Ovary (tissue), 9 donors: ENCODE measurements around the gene CTDSPL. TPM values are rescaled to one million over a fixed set of nuclear protein-coding genes. Genes with fewer than 3 reads are reported as not detected.
A peak's percentile ranks its signal among the peaks of the same experiment; 100 is the strongest.

Source experiments
- DNase-seq, 5 donors: peaks; one replicate each; pipeline ENCODE4 v3.0.0-alpha.2; 2019 to 2020
- H3K27ac ChIP-seq, 2 donors: fragments of 200-600 bp; one replicate each; pipeline versions ENCODE4 v1.5.1 to v1.8.0; 2019 to 2022
- H3K27me3 ChIP-seq: fragments of 200-600 bp; one replicate; pipeline ENCODE4 v1.8.0; 2022
- H3K36me3 ChIP-seq: fragments of 200-600 bp; sonication (generic); one replicate; pipeline ENCODE4 v1.5.1; 2019
- H3K4me1 ChIP-seq: one replicate; pipeline ENCODE4 v1.8.1; 2013; ENCODE audit warnings: mild to moderate bottlenecking, moderate library complexity; ENCODE audit not compliant: insufficient read depth
- H3K4me3 ChIP-seq: fragments of 200-600 bp; sonication (generic); one replicate; pipeline ENCODE4 v1.5.1; 2017
- H3K9me3 ChIP-seq, 2 donors: fragments of 200-600 bp in 1 of 2; sonication (generic) in 1 of 2; one replicate each; pipeline versions ENCODE4 v1.5.1 to v1.8.1; 2013 to 2019; ENCODE audit warnings: mild to moderate bottlenecking in 1 of 2, moderate library complexity in 1 of 2
- CTCF ChIP-seq, 3 donors: fragments of 450-650 bp in 2 of 3; fragments of 200-600 bp in 1 of 3; IDR thresholded peaks; one replicate each; pipeline versions ENCODE4 v1.5.1 to v1.8.0; 2016 to 2022; ENCODE audit warnings: antibody characterized with exemption in 3 of 3, mild to moderate bottlenecking in 1 of 3
- EP300 ChIP-seq: sonication (generic); formaldehyde crosslinking; IDR thresholded peaks from one replicate; pipeline ENCODE4 v1.6.1; 2017; ENCODE audit warnings: antibody characterized with exemption
- POLR2A ChIP-seq: fragments of 450-650 bp; IDR thresholded peaks from one replicate; pipeline ENCODE4 v1.6.1; 2017; ENCODE audit warnings: antibody characterized with exemption, mild to moderate bottlenecking, moderate library complexity
- WGBS, 3 donors: extraction: QIAGEN DNeasy Blood & Tissue Kit in 1 of 3; methylation state at CpG; one replicate each; pipeline versions ENCODE4 v1.1.5 to v1.1.7; 2013 to 2017; 5-methylcytosine and 5-hydroxymethylcytosine counted together
- intact Hi-C, 4 donors: fragments of 100-400 bp; cut with DNase I; formaldehyde crosslinking; loops; one replicate each; pipeline versions ENCODE4 v1.11.0 to v1.15.1; 2022 to 2023
- polyA plus RNA-seq, 2 donors: library from polyadenylated mRNA; stranded (reverse); fragments of 200-250 nt in 1 of 2; fragments of 350-450 nt in 1 of 2; fragmentation: Illumina TruSeq in 1 of 2; extraction: RNeasy Lipid Tissue Mini Kit (QIAGEN cat#74804) in 1 of 2; gene quantifications; one replicate each; pipeline ENCODE4 v1.2.3, GENCODE V29; 2013 to 2014
- total RNA-seq, 7 donors: library from RNA; depleted of rRNA in 2 of 7; stranded (reverse); fragments of >200 nt in 2 of 7; fragmentation: NEBNext Ultra II Directional in 3 of 7; extraction: Animal tissue kit (Norgen Biotek cat#: 25700) in 3 of 7; gene quantifications; one replicate each; pipeline versions ENCODE4 v1.1.0 to v1.2.4, GENCODE V29; 2016 to 2023
- donor health status: DM: no; HTN: no; CAD: no; lungs with moderate emphysema.
- donor health status: DM: no; HTN: no; CAD: no.
- donor health status: Bipolar disorder and iron deficiency.
- donor health status: DM: yes; HTN: yes; CAD: no.
- donor health status: DM: no; HTN: no; CAD: no.
- donor health status: DM: yes; HTN: yes; CAD: no.

CTDSPL gene
- total and polyA plus RNA-seq, 9 donors: 14.8 to 41.1 (median 34.2) TPM

GRCh38 chr3:37912052-37912733, 50.5 kb downstream of the CTDSPL start:
- Histone ChIP-seq H3K4me3 (no peak overlapping the region), H3K27ac (peak overlapping the region in 1 of 2 donors; percentile 62), H3K4me1 (peaks cover 13% of the 10 kb centered on the region), H3K27me3 (no peaks in the 10 kb centered on the region), H3K36me3 (no peaks in the 10 kb centered on the region), H3K9me3 (no peaks in the 10 kb centered on the region)
- WGBS, 3 donors: 19 to 47% (median 29%) methylated on average over 9 of the region's 9 CpGs
- intact Hi-C loops: no loop called here
- TF ChIP-seq CTCF (IDR thresholded peaks at IDR 0.05): no peak
- no peak for TF ChIP-seq POLR2A
- no peak for TF ChIP-seq EP300
- peak in 2 of 5 donors; percentile 37 to 61 for DNase-seq

- no peak for DNase-seq
- Histone ChIP-seq H3K36me3 (no peaks in the 10 kb centered on the region), H3K9me3 (no peaks in the 10 kb centered on the region), H3K27ac (no peak overlapping the region), H3K4me3 (no peak overlapping the region), H3K27me3 (no peaks in the 10 kb centered on the region), H3K4me1 (peaks cover 12% of the 10 kb centered on the region)
- intact Hi-C loops: no loop called here
- 92 to 96% (median 94%) methylated on average over 4 of the region's 4 CpGs for WGBS, 3 donors
- no peak for TF ChIP-seq POLR2A
- TF ChIP-seq CTCF (IDR thresholded peaks at IDR 0.05): no peak
- TF ChIP-seq EP300: no peak
These were observed 51.8 kb downstream of the CTDSPL start for GRCh38 chr3:37913522-37913921.

- Histone ChIP-seq H3K27me3 (no peaks in the 10 kb centered on the region), H3K27ac (no peak overlapping the region), H3K9me3 (no peaks in the 10 kb centered on the region), H3K36me3 (no peaks in the 10 kb centered on the region), H3K4me1 (peaks cover 14% of the 10 kb centered on the region), H3K4me3 (no peak overlapping the region)
- WGBS, 3 donors: 85 to 97% (median 96%) methylated on average over 1 of the region's 1 CpG
- no peak for DNase-seq
- intact Hi-C loops: no loop called here
- TF ChIP-seq POLR2A (no peak), CTCF (IDR thresholded peaks at IDR 0.05) (no peak), EP300 (no peak)
These were observed 55.0 kb downstream of the CTDSPL start for GRCh38 chr3:37916685-37917084.

GRCh38 chr3:37918627-37919026, 56.9 kb downstream of the CTDSPL start:
- Histone ChIP-seq H3K27me3 (no peaks in the 10 kb centered on the region), H3K4me3 (no peak overlapping the region), H3K27ac (no peak overlapping the region), H3K36me3 (no peaks in the 10 kb centered on the region), H3K4me1 (peaks cover 13% of the 10 kb centered on the region), H3K9me3 (no peaks in the 10 kb centered on the region)
- 85 to 89% (median 86%) methylated on average over 1 of the region's 1 CpG for WGBS, 3 donors
- TF ChIP-seq EP300 (no peak), POLR2A (no peak), CTCF (IDR thresholded peaks at IDR 0.05) (no peak)
- intact Hi-C loops: no loop called here
- DNase-seq: no peak
